ENCODE results near the gene CPNE1.

The CPNE1 gene

DNA sequence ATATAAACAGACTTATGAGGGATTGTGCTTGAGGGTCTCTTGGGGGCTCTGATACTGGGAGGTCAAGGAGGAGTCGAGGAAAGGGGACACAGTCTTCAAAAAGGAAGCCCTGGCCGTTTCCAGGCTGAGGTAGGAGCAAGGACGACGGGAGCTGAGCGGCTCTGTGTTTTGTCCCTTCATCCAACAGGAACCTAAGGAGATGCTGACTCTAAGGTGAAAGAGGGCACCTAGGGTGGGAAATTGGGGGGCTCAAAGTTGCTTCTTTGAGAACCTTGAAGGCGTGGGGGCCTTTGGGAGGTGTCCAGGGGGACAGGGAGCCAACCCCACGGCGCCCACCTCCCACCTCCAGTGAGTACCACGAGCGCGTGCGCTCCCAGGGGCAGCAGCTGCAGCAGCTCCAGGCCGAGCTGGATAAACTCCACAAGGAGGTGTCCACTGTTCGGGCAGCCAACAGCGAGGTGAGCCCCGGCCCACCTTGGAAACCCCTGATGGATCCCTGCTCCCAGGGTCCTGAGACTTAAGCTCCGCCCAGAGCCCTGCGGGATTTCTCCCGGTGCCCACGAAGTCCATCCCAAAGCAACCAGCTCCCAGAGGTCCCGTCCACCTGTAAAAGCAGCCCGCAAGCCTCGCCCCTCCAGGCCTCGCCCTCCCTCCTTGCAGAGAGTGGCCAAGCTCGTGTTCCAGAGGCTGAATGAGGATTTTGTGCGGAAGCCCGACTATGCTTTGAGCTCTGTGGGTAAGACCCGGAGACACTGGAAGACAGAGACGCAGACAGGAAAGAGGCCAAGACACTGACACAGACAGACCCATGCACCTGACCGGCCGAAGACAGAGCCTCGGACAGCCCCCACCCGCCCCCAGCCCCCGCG lies 46.2 kb downstream of the CPNE1 start:
- DNase-seq = no peak

GRCh38 chr20:35617397-35618262 lies 47.1 kb downstream of the CPNE1 start:
- peak; percentile 16 for DNase-seq

- no peak for DNase-seq
Measured at GRCh38 chr20:35616465-35617396, 48.0 kb downstream of the CPNE1 start.

GRCh38 chr20:35615667-35616464 lies 48.8 kb downstream of the CPNE1 start, which contains the start of gene SPAG4:
TSS of gene SPAG4 (plus strand) at chr20:35615829. CDS start at chr20:35616004, 175 bp downstream.
- DNase-seq = peak; percentile 91

GRCh38 chr20:35611482-35611881 lies 53.2 kb downstream of the CPNE1 start:
- DNase-seq = no peak

- DNase-seq = no peak
Measured at GRCh38 chr20:35610833-35611427, 53.8 kb downstream of the CPNE1 start.

GRCh38 chr20:35607003-35607735 lies 57.5 kb downstream of the CPNE1 start:
- DNase-seq = no peak

GRCh38 chr20:35606127-35606526 lies 58.6 kb downstream of the CPNE1 start:
- no peak for DNase-seq

DNA sequence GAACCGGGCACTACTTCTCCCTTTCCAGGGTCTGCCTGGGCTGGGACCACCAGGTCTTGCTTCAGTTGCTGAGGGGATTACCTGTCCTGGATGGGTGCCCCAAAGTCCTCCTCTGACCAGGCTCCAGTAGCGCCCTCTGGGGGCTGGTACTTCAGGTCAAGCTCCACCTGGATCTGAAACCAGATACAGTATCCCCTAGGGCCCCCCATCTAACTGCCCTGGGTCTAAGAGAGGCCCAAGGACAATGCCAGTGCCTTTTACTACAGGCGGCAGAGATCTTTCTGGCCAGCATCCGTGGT lies 60.3 kb downstream of the CPNE1 start:
- no peak for DNase-seq

DNA sequence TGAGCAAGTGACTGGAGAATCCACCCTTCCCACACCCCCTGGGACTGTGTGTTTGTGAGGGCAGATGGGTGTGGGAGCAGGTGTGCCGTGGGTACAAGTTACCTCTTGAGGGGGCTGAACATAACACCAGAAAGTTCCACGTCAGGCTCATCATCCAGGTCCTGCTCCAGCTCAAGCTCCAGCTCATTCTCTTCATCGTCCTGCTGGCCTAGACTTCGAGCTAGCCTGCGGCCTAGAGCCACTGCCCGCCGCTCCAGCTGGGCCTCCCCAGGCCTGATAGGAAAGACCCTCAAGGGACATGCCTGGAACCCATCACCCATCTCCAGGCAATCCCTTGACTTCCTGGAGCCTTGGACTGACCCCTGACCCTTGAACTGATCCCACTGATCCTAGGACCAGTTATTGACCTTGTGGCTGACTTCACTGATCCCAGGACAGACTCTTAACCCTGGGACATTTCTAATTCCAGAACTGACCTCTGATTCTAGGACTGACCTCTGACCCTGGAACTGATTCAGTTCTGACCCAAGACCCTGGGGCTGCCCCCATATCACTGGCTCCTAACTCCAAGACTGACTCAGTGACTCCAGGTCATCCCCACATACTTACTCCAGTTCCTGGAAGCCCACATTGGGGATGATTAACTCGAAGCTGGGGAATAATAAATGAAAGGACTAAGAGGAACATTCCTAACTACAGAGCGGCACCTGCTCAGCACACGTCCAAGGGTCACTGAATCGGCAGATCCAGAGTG lies 60.8 kb downstream of the CPNE1 start:
- no peak for DNase-seq

- no peak for DNase-seq
Measured at GRCh38 chr20:35602851-35603495, 61.7 kb downstream of the CPNE1 start.

DNA sequence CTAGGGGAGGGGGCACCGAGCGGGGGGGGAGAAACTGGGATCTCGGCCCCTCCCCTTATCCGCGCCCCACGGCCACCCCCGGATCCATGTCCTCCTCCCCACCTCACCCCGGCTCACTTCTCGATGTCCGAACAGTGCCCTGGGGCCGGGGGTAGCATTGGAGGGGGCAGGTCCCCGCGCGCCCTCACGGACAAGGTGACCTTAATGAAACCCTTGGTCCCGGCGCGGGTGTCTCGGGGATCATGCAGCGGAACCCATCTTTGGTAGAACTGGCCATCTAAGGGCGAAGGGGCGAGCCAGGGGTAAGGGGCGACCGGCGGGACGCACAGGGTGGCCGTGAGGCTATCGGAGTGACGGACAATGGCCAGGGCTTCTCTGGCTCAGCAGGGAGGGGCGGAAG lies 62.7 kb downstream of the CPNE1 start:
- DNase-seq = no peak

- peak; percentile 28 for DNase-seq
Measured at GRCh38 chr20:35600993-35601973, 63.4 kb downstream of the CPNE1 start.

DNA sequence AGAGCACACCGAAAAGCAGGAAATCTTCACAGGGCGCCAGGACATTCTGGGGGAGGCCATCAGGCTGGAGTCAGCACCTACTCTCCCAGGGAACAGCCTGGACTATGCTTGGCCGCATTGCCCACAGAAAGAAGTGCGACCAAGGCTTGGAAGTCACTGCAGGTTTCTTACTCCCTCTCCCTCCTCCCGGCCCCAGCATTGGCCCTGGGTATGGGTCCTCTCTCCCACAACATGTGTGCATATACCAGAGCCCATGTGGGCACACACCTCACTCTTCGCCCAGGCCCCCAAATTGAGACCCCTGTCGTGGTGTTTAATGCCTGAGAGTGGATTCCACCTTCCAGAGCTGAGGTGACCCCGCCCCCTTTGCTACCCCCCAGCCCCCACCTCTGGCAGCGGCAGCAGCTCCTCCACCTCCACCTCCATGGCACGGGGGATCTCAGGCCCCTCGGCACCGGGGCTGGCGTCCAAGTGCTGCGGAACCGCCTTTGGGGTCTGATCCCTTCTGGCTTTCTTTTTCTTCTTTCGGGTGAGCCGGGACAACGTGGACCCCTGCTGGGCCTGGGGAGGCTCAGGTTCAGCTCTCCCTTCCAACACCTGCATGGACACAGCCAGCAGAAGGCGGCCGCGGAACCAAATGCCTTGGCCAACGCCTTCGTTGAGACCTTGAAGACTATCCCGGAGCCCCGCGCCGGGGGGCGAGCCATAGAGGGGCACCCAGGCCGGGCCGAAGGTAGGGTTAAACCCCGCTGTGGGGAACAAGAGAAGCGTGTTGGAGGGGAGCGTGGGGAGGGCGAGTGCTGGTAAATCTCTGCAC lies 64.3 kb downstream of the CPNE1 start:
- no peak for DNase-seq

DNA sequence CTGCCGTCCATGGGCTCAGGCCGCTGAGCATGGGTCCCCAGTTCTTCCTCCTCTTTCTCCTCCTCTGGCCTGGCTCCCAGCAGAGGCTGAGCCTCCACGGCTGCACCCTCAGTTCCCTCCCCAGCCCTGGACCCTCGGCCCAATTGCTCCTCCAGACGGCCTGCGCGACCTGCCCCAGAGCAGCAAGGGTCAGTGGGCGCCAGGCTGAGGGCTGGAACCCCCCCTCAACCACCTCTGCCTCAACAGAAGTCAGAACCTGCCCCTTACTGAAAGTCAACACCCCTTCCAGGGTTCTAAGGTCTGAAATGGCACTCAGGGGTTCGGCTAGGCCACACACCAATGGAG lies 65.0 kb downstream of the CPNE1 start:
- no peak for DNase-seq

DNA sequence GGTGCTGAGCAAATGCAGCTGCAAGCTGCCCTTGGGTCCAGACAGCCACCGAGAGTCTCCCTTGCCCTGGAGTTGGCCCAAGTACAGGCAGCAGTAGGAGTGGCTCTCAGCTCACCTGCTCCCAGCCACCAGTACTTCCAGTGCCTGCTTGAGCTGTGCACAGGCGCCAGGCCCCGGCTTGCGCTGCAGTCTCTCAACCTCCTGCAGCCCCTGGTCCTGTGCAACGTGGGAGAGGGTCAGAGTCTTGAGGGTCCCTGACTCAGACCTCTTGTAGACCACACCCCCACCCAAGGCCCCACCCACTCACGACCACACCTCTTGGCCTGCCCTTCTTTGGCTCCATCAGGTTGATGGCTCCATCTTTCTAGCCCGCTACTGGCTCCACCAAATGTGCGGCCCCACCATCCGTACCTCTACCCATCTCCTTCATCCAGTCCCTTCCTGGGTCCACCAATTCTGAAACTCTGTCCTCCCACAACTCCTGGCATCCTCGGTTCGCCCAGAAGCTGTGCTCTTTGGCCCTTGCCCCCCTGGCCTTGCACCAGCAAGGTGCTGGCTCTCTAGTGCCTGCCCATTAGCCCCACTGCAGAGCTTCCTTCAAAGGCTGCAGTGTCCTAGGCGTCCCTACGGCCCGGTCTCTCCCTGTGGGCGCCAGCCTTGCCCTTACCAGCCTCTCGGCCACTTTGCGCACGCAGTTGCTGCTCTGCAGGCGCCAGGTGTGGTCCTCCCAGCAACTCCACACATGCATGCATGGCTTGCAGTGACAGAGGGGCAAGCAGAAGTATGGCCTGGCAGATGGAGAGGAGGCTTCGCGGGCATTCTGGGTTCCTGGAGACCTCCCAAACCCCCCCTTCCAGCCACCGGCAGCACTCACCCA lies 65.6 kb downstream of the CPNE1 start:
- no peak for DNase-seq
